Stimulated activated CD8-positive, alpha-beta memory T cell treated with anti-CD3 and anti-CD28 coated beads, Interleukin-15, amount 100 ng/mL, for 48 hours (primary cell): ENCODE data around the gene MAML3.
A peak's percentile ranks its signal among the peaks of the same experiment; 100 is the strongest.

Experiments used
- DNase-seq, 2 donors: peaks; one replicate each; pipeline ENCODE4 v3.0.0-alpha.2; 2020; ENCODE audit warnings: low read depth in 2 of 2

MAML3 gene

DNA sequence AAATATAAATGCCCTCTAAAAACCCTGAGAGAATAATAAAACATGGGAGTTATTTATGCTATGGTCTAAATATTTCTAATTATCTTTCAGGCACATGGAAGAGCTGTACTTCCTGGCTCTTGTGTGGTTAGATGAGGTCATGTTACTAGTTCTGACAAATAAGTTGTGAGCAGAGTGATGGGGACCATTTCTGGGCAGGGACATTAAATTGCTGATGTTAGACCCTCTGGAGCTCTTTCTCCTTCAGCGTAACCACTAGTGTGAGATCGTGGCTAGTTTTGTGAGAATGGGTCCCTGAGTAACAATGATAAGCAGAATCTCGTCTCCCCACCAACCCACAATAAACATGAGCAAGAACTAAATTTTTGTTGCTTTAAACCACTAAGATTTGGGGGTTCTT is 108.0 kb downstream of the MAML3 start:
- DNase-seq, result no peak

- DNase-seq, result no peak
These were observed 109.6 kb downstream of the MAML3 start for GRCh38 chr4:140044337-140044902.

- no peak for DNase-seq
These were observed 111.3 kb downstream of the MAML3 start for GRCh38 chr4:140042634-140043033.

DNA sequence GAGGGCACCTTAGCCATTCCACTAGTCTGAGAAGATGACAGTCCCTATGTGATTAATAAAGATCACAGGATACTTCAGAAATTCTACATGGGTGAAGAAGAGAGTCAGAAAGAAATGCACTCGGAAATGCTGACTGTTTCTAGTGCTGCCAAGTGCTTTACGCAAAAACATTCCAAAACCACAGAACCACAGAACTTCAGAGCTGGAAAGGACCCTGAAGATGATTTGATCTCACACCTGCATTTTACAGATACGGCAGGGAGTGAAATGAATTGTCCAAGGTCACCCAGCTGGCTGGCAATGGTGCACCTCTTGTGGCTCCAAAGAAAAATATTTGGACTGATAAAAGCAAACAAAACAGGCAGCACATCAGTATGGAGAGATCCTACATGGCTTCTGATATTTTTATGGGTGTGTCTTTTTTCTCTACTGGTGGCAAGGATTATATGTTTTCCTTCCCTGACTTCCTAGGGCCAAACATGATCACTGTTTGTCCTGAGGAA is 115.9 kb downstream of the MAML3 start:
- DNase-seq, result no peak

- no peak for DNase-seq
These were observed 116.5 kb downstream of the MAML3 start for GRCh38 chr4:140037353-140038030.

DNA sequence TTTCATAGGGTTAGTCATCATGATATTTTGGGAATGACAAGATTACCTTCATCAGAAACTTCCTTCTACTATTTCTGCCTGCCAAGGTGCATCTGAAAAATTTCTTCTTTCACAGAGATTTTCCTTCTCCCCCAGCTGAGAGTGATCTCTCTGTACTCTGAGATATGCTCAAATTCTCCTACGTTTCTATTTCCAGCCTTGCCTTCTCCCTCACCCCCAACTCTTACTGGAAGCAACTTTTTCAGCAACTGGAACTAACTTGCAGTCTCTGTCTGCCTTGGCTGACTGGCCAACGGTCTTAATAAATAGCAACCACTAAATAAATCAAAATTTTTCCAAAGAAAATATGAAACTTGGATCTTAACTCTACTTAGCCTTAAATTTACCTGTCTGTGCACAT is 122.3 kb downstream of the MAML3 start:
- no peak for DNase-seq

- DNase-seq, result no peak
These were observed 122.9 kb downstream of the MAML3 start for GRCh38 chr4:140031061-140031460.

DNA sequence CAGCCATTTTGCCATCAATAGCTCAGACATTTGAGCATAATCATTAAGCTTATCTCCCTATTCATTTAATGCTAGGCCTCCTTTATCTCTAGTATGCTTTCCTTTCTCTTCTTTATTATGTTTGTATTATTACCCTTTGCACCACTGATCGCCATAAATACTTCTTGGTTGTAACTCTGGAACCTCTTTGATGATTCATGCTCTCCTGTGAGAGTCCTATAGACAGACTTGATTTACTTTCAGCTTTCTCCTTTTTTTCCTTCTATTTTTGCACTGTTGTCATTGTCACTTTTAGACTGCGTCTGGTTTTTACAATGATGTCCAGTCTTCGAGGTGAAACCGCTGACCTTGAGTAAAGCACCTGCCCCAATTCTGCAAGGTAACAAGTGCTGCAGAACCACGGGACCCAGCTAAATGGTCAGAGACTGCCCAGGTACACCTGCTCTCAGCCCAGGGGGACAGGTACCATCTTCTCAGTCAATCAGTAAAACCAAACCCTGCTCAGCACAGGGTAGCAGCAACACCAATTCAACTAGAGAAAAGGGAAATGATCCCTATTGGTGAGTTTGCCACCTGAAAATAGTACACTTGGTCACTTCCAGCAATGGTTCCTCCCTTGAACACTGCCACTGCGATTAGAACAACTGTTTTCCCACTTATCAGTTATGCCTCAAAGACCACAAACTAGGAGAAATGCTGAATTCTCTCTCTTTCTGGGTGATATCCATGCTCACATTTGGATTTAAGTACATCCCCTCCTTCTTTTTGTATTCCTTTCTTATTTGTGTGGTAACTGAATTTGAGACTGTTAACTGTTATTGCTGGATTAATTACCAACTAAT is 125.1 kb downstream of the MAML3 start:
- DNase-seq, result no peak

DNA sequence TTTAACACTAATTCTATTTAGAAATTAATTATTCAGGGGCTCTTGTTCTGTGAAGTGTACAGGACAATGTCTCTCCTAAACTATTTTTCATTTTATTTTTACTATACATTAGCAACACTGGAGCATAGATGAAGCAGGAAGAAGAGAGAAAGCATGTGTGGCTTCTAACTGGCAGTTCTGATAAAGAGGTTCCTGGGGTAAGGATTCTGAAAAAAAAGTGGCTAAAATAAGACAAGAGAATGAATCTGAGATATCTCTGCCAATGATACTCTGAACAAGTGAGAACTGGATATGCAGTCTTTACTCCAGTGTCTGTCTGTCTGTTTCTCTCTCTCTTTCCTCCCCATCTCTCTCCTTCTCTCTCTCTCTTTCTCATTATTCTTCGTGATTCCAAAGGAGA is 125.9 kb downstream of the MAML3 start:
- DNase-seq, result no peak

DNA sequence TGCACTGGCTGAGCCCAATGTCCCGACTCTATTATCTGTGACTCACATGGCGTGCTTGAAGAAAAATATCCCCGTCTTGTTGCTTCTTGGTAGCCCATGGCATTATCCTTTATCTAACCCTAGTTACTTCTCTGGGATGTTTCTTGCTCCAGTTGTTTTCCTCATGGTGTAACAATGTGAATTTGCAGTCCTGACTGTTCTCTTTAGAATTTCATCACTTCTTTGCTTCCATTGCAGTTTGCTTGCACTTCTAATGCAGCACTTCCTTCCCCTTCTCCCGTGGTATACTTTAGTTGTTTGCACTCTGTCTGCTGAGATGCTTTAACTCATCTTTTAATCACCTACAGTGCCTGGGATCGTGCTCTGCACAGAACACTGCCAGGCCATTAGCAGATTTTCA is 126.9 kb downstream of the MAML3 start:
- no peak for DNase-seq

GRCh38 chr4:140025470-140025869 is 128.5 kb downstream of the MAML3 start:
- no peak for DNase-seq

- DNase-seq, result no peak
These were observed 133.3 kb downstream of the MAML3 start for GRCh38 chr4:140020457-140021361.

DNA sequence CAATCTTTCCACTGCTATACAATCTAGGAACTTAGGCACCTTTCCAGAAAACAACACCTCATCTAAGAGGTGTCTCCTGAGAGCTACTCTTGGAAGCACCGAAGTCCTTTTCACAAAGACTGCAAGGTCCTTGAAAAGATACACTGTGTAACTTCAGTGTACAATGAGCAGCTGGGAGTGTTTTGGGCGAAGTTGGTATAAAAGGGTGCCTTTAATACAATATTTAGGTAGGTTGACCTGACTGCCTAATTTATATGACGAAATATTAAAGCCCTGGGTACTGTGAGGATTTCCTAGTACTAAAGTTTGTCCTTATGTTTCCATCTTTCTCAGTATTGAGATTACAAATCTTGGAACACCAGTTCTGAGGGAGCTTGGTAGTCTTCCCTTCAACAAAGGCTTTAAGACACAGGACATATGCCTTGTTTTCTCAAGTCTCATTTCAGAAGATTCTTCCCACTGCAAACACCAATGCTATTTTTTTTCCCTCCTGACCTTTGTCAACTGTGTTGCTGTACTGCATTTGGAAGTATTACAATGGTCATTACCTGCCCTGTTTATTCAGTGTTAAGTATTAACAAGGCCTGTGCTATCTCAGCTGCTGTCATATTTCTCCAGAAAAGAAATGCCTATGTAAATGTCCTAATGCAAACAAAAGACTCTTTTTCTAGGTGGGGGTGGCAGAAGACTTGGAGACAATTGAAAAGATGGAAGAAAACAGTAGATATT is 134.2 kb downstream of the MAML3 start:
- no peak for DNase-seq

DNA sequence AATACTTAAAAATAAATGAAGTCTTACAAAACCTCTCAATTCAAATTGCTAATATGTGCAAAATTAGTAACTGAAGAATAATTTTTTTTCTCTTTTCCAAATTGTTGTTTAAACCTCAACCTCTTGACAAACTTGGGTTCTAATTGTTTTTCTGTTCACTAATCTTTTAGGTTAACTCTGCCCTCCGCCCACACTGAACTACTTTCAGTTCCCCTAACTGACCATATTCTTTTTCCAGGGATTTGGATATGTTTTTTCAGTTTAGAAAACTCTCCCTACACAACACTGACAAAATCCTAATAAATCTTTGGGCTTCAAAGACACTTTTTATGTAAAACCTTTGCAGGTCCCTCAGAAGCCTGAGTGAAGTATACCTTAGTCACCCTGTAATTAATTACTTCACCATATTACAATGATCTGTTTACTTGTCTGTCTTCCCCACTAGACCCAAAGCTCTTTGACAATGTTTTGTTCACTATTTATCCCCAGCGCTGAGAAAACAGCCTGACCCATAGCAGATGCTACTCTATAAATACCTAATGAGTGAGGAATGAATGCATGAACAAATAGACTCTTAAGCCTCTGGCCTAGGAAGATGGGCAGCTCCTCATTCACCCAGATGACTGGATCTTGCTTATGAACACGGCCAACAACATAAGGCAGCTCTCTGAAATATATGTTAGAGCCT is 134.9 kb downstream of the MAML3 start:
- no peak for DNase-seq

DNA sequence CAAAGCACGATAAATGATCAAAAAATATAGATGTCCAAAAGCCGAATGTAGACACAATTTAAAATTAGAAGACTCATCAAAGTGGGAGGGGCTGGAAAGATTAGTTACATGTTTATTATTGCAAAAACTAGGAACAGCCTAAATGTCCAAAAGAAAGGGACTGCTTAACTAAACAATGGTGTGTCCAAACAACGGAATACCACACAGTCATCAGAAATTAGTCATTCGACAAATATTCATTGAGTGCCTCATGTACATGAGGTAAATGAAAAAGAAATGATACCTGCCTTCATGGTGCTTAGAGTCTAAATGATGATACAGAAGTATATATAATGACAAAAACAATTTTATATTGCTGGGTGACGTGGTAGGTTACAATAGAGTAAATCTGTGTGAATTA is 139.7 kb downstream of the MAML3 start:
- no peak for DNase-seq

GRCh38 chr4:140012688-140013486 is 141.1 kb downstream of the MAML3 start:
- DNase-seq, result peak in 1 of 2 donors; percentile 4

DNA sequence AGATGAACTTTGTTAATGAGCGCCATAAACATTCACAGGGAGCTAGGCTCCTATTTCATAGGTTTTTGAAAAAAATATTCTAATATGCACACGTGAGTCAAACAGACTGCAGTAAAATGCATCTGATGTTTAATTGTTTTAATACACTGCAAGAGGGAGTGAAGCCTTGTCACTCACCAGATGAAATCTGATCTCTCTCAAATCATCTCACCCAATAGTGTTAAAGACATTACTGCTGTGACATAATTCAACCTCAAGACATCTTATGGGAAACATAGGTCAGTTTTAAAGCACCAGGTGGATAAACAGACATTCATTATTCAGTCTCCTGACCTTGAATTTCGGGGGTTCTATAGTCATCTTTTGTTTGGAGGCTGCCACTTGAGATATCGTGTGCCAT is 148.3 kb downstream of the MAML3 start:
- DNase-seq, result no peak

- DNase-seq, result no peak
These were observed 148.9 kb downstream of the MAML3 start for GRCh38 chr4:140004922-140005627.

- no peak for DNase-seq
These were observed 149.5 kb downstream of the MAML3 start for GRCh38 chr4:140004549-140004895.
